Lung (tissue), 12 donors: ENCODE results near the gene FOXA3. TPM values are rescaled to one million over a fixed set of nuclear protein-coding genes. Genes with fewer than 3 reads are reported as not detected.
A peak's percentile ranks its signal among the peaks of the same experiment; 100 is the strongest.

ENCODE experiments used
- ATAC-seq: fragments of 200-7000 bp; cut with Tn5 transposase; one replicate; pipeline ENCODE4 v1.9.1; 2020; ENCODE audit warnings: moderate number of reproducible peaks; ENCODE audit not compliant: insufficient read depth, low FRiP score
- DNase-seq, 3 donors: peaks; one replicate each; pipeline ENCODE4 v3.0.0-alpha.2; 2013 to 2017
- H3K27ac ChIP-seq, 2 donors: one replicate each; pipeline ENCODE4 v1.5.1; 2013; ENCODE audit warnings: mild to moderate bottlenecking in 2 of 2, moderate library complexity in 2 of 2, control low read depth in 1 of 2, inconsistent platforms in 1 of 2, low read depth in 1 of 2, low read length in 1 of 2
- H3K27me3 ChIP-seq, 3 donors: one replicate each; pipeline ENCODE4 v1.5.1; 2013; ENCODE audit warnings: low read length in 2 of 3; ENCODE audit not compliant: control insufficient read depth in 3 of 3, insufficient read depth in 3 of 3
- H3K36me3 ChIP-seq, 4 donors: one replicate each; pipeline ENCODE4 v1.5.1; 2013; ENCODE audit warnings: low read length in 4 of 4, mild to moderate bottlenecking in 1 of 4, moderate library complexity in 1 of 4; ENCODE audit not compliant: control insufficient read depth in 4 of 4, insufficient read depth in 4 of 4
- H3K4me1 ChIP-seq, 5 donors: one replicate each; pipeline ENCODE4 v1.5.1; 2013; ENCODE audit warnings: low read length in 5 of 5, mild to moderate bottlenecking in 2 of 5, moderate library complexity in 1 of 5; ENCODE audit not compliant: control insufficient read depth in 5 of 5, insufficient read depth in 5 of 5
- H3K4me3 ChIP-seq: one replicate; pipeline ENCODE4 v1.5.1; 2013; ENCODE audit warnings: mild to moderate bottlenecking, control low read depth, moderate library complexity
- H3K9ac ChIP-seq, 2 donors: one replicate each; pipeline ENCODE4 v1.5.1; 2013; ENCODE audit warnings: low read length in 2 of 2, control low read depth in 1 of 2; ENCODE audit not compliant: insufficient read depth in 1 of 2
- H3K9me3 ChIP-seq, 4 donors: one replicate each; pipeline ENCODE4 v1.5.1; 2013; ENCODE audit warnings: low read length in 3 of 4, mild to moderate bottlenecking in 1 of 4, moderate library complexity in 1 of 4; ENCODE audit not compliant: control insufficient read depth in 4 of 4, insufficient read depth in 3 of 4
- WGBS, 2 donors: extraction: QIAGEN DNeasy Blood & Tissue Kit; methylation state at CpG; one replicate each; pipeline ENCODE4 v1.1.7; 2013; 5-methylcytosine and 5-hydroxymethylcytosine counted together
- polyA plus RNA-seq, 2 donors: library from polyadenylated mRNA; stranded (reverse); fragments of 200-250 nt; gene quantifications; one replicate each; pipeline ENCODE4 v1.2.1, GENCODE V29; 2013
- total RNA-seq, 2 donors: library from RNA; depleted of rRNA in 1 of 2; stranded (reverse); fragments of >200 nt in 1 of 2; gene quantifications; one replicate each; pipeline ENCODE4 v1.2.1, GENCODE V29; 2014 to 2021
- TF ChIP-seq, protein P1 (sequence below): IDR thresholded peaks from 2 replicates; pipeline ENCODE4 v1.5.1; 2012; ENCODE audit warnings: mild to moderate bottlenecking; ENCODE audit errors: control extremely low read depth, extremely low read depth
- donor health status: control.
- donor health status: control.
- donor health status: Bipolar disorder and iron deficiency.
- donor health status: healthy.
- donor health status: DM: yes; HTN: yes; CAD: no.

The FOXA3 gene
- total and polyA plus RNA-seq, 4 donors: 0.43 to 0.68 (median 0.51) TPM

GRCh38 chr19:45879971-45880370 is 15.8 kb downstream of the FOXA3 start:
- Histone ChIP-seq H3K27me3 (no peaks in the 10 kb centered on the region), H3K4me1 (peaks cover 2 to 39% (median 16%) of the 10 kb centered on the region in 5 donors), H3K9me3 (no peaks in the 10 kb centered on the region), H3K4me3 (no peak overlapping the region), H3K36me3 (peaks cover 0 to 10% (median 1%) of the 10 kb centered on the region in 4 donors), H3K27ac (no peak overlapping the region), H3K9ac (no peak overlapping the region)
- ATAC-seq: no peak
- TF ChIP-seq, protein P1, sequence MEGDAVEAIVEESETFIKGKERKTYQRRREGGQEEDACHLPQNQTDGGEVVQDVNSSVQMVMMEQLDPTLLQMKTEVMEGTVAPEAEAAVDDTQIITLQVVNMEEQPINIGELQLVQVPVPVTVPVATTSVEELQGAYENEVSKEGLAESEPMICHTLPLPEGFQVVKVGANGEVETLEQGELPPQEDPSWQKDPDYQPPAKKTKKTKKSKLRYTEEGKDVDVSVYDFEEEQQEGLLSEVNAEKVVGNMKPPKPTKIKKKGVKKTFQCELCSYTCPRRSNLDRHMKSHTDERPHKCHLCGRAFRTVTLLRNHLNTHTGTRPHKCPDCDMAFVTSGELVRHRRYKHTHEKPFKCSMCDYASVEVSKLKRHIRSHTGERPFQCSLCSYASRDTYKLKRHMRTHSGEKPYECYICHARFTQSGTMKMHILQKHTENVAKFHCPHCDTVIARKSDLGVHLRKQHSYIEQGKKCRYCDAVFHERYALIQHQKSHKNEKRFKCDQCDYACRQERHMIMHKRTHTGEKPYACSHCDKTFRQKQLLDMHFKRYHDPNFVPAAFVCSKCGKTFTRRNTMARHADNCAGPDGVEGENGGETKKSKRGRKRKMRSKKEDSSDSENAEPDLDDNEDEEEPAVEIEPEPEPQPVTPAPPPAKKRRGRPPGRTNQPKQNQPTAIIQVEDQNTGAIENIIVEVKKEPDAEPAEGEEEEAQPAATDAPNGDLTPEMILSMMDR: no peak
- WGBS, 2 donors: 86 to 91% methylated on average over 2 of the region's 2 CpGs
- no peak for DNase-seq

DNA sequence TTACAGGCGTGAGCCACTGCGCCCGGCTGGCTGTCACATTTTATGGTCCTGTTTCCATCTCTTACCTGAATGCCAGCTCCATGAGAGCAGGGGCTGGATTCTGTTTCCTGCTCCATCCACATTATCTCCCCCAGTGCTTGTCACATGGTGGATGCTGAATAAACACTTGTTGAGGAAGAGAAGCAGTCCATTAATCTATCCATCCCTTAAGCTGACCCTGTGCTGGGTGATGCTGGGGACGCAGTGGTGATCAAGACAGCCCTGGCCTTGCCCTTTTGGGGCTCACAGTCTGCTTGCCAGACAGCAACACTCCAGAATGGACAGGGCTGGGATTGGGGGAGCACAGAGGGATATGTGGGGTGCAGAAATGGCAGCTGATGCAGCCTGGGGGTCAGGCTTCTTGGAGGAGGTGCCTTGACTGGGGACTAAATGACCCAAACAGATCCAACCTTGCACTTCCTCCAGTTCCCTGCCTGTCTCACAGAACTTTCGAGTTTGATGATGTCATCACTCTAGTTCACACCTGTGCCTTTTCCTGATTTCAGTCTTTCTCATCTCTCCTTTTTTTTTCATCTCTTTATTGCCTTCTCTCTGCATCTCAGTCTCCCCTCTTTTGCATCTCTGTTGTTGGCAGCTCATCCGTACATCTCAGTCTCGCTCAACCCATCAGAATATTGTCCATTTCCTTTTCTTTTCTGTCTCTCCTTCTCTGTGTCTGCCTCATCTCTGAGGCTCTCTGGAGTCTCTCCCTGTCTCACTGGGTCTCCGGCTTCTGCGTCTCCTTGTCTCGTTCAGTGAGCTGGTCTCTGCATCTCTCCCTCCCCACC is 17.2 kb downstream of the FOXA3 start:
- 81 to 85% methylated on average over 10 of the region's 10 CpGs for WGBS, 2 donors
- peaks cover 0 to 10% (median 1%) of the 10 kb centered on the region in 4 donors for H3K36me3 ChIP-seq

DNA sequence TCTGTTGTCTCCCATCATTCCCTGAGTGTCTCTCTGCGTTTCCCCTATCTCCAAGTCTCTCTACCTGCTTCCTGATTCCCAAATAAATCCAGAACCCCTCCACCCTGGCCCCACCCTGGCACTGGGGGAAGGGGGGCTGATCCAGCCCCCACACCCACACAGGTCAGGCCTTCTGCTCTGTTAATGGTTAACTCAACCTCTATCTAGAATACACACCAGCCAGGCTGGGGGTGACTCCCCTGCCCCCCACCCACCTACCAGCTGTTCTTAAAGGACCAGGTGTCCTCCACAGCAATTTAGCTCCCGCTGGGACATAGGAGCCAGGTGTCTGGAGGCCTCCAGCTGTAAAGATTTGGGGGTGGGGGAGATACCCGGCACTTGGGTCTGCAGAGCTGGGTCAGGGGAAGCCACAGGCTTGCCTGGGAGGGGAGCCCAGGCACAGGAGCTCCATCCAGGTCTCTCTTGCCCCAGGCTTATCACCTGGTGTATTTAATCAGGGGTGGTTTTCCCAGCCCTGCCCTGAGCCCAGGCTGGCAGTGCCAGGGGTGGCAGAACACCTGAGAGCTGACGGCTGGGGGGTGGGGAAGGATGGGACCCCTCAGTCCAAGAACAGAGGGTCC is 17.9 kb downstream of the FOXA3 start:
- TF ChIP-seq, protein P1: no peak
- ATAC-seq (no peak), DNase-seq (peak; percentile 43 to 74 (median 66))
- H3K4me1 ChIP-seq: peaks cover 2 to 33% (median 18%) of the 10 kb centered on the region in 5 donors
- no peak overlapping the region for H3K27ac ChIP-seq
- H3K9ac ChIP-seq: no peak overlapping the region
- H3K9me3 ChIP-seq: no peaks in the 10 kb centered on the region
- H3K36me3 ChIP-seq: peaks cover 0 to 10% (median 1%) of the 10 kb centered on the region in 4 donors
- no peak overlapping the region for H3K4me3 ChIP-seq
- 56 to 59% methylated on average over 4 of the region's 4 CpGs for WGBS, 2 donors
- no peaks in the 10 kb centered on the region for H3K27me3 ChIP-seq

More for the DNA sequence above, 17.2 kb downstream of the FOXA3 start:
- TF ChIP-seq, protein P1: no peak
- Histone ChIP-seq H3K27ac (no peak overlapping the region), H3K9me3 (no peaks in the 10 kb centered on the region), H3K4me3 (no peak overlapping the region), H3K27me3 (no peaks in the 10 kb centered on the region), H3K9ac (no peak overlapping the region), H3K4me1 (peaks cover 2 to 37% (median 18%) of the 10 kb centered on the region in 5 donors)
- DNase-seq (no peak), ATAC-seq (no peak)
